Measurements from ENCODE around the gene PTGS1. TPM values are rescaled to one million over a fixed set of nuclear protein-coding genes. Genes with fewer than 3 reads are reported as not detected.
A peak's percentile ranks its signal among the peaks of the same experiment; 100 is the strongest.

Gene PTGS1
- total and polyA plus RNA-seq, 7 donors: 0.56 to 5.6 (median 1.5) TPM

DNA sequence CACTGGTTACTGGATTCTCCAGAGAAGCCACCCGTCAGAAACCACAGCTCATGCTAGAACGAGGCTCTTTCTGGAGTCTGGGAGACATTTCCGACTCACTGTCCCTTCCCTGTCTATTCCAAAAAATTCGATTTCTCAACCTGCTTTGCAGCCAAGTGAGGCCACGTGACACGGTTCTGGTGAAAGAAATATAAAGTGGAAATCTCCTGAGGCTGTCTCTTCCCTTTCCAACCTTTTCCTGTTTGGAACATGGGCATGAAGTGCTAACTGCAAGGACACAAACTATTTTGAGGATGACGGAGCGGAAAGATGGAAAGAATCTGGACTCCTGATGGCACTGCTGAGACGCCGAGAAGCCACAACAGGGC is 6.1 kb upstream of the PTGS1 start:
- Histone ChIP-seq H3K4me1 (no peaks in the 10 kb centered on the region), H3K36me3 (ENCODE audit: insufficient read depth in 1 of 2, low read depth in 1 of 2) (no peaks in the 10 kb centered on the region), H3K9me3 (no peaks in the 10 kb centered on the region), H3K4me3 (no peak overlapping the region), H3K27me3 (ENCODE audit: insufficient read depth in 3 of 3, low read length in 2 of 3) (no peaks in the 10 kb centered on the region), H3K27ac (no peak overlapping the region)
- whole genome bisulfite sequencing, 3 donors: 55 to 59% (median 59%) methylated on average over 10 of the region's 10 CpGs
- ATAC-seq (peak in 3 of 4 donors; percentile 31 to 64 (median 31)), DNase-seq (peak; percentile 61 to 73)
- intact Hi-C loops (cut with DNase I): no loop called here
- TF ChIP-seq, protein P1, sequence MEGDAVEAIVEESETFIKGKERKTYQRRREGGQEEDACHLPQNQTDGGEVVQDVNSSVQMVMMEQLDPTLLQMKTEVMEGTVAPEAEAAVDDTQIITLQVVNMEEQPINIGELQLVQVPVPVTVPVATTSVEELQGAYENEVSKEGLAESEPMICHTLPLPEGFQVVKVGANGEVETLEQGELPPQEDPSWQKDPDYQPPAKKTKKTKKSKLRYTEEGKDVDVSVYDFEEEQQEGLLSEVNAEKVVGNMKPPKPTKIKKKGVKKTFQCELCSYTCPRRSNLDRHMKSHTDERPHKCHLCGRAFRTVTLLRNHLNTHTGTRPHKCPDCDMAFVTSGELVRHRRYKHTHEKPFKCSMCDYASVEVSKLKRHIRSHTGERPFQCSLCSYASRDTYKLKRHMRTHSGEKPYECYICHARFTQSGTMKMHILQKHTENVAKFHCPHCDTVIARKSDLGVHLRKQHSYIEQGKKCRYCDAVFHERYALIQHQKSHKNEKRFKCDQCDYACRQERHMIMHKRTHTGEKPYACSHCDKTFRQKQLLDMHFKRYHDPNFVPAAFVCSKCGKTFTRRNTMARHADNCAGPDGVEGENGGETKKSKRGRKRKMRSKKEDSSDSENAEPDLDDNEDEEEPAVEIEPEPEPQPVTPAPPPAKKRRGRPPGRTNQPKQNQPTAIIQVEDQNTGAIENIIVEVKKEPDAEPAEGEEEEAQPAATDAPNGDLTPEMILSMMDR (IDR thresholded peaks at IDR 0.05): no peak

- Histone ChIP-seq H3K27ac (no peak overlapping the region), H3K4me3 (no peak overlapping the region), H3K9me3 (no peaks in the 10 kb centered on the region), H3K27me3 (ENCODE audit: insufficient read depth in 3 of 3, low read length in 2 of 3) (peaks cover 0 to 5% (median 0%) of the 10 kb centered on the region in 3 donors), H3K4me1 (no peaks in the 10 kb centered on the region), H3K36me3 (ENCODE audit: insufficient read depth in 1 of 2, low read depth in 1 of 2) (no peaks in the 10 kb centered on the region)
- ATAC-seq (no peak), DNase-seq (no peak)
- intact Hi-C loops (cut with DNase I): no loop called here
- 71 to 85% (median 71%) methylated on average over 6 of the region's 6 CpGs for WGBS, 3 donors
- TF ChIP-seq, protein P1 (IDR thresholded peaks at IDR 0.05): no peak
These were observed 4.7 kb upstream of the PTGS1 start for GRCh38 chr9:122366074-122366660.

DNA sequence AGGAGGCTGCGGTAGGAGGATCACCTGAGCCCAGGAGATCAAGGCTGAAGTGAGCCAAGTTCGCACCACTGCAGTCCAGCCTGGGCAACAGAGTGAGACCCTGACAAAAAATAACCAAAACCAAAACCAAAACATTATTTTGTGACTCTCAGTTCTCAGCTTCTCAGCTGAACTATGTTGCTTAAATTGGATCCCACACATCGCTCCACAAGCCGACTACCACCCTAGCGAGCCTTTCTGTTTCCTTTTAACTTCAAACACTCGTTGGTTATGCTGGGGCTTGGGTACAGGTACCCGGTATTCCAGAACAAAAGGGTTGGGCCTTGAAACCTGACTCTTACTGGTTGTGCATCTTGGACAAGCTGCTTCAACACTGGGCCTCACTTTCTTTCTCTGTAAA is 3.8 kb upstream of the PTGS1 start:
- WGBS, 3 donors: 89 to 94% (median 93%) methylated on average over 7 of the region's 7 CpGs
- no peak for DNase-seq
- TF ChIP-seq, protein P1 (IDR thresholded peaks at IDR 0.05): no peak
- Histone ChIP-seq H3K4me3 (no peak overlapping the region), H3K27me3 (ENCODE audit: insufficient read depth in 3 of 3, low read length in 2 of 3) (peaks cover 0 to 5% (median 0%) of the 10 kb centered on the region in 3 donors), H3K4me1 (no peaks in the 10 kb centered on the region), H3K27ac (no peak overlapping the region), H3K9me3 (no peaks in the 10 kb centered on the region), H3K36me3 (ENCODE audit: insufficient read depth in 1 of 2, low read depth in 1 of 2) (no peaks in the 10 kb centered on the region)
- ATAC-seq: no peak
- intact Hi-C loops (cut with DNase I): no loop called here

DNA sequence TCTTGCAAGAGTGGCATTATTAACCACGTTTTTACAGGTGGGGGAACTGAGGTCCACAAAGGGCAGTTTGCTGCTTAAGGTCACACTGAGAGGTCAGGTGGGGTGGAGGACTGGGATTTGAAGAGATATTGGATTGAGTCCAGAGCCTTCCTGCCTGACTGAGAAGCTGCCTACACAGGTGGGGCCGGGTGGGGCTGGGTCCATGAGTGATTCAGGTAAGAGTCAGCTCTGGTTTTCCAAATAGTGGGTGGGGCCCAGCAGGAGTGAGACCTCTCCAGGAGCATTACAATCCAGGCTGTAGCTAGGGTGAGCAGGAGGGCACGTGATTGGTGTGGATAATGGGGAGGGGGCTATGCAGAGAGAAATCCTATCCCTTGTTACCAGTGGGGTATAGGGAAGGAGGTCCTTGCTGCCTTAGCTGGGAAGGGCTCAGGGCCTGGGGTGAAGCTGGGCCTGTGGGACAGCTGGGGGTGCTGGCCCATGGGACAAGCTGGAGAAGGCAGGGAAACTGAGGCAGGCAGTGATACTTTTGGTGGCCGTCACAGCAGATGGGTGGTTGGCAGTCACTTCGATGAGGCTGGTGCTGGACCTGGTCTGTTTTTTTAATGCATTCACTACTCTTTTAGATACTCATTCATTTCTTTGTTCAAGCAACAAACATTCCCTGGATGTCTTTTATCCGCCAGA is 2.9 kb upstream of the PTGS1 start:
- H3K4me3 ChIP-seq: no peak overlapping the region
- H3K36me3 ChIP-seq (ENCODE audit: insufficient read depth in 1 of 2, low read depth in 1 of 2): no peaks in the 10 kb centered on the region
- TF ChIP-seq, protein P1 (IDR thresholded peaks at IDR 0.05): no peak
- no peak overlapping the region for H3K27ac ChIP-seq
- 85 to 88% (median 86%) methylated on average over 6 of the region's 6 CpGs for WGBS, 3 donors
- no peak for ATAC-seq
- H3K27me3 ChIP-seq (ENCODE audit: insufficient read depth in 3 of 3, low read length in 2 of 3): peaks cover 0 to 5% (median 0%) of the 10 kb centered on the region in 3 donors
- H3K9me3 ChIP-seq: no peaks in the 10 kb centered on the region
- no peaks in the 10 kb centered on the region for H3K4me1 ChIP-seq
- intact Hi-C loops (cut with DNase I): no loop called here
- no peak for DNase-seq
